HG03520 (cell line): ENCODE measurements around the gene CTLA4.

Source experiments
- ATAC-seq: cut with Tn5 transposase; IDR thresholded peaks from one replicate; pipeline ENCODE4 v1.9.1; 2021; ENCODE audit warnings: mild to moderate bottlenecking, moderate library complexity; ENCODE audit not compliant: unreplicated experiment

Gene CTLA4

DNA sequence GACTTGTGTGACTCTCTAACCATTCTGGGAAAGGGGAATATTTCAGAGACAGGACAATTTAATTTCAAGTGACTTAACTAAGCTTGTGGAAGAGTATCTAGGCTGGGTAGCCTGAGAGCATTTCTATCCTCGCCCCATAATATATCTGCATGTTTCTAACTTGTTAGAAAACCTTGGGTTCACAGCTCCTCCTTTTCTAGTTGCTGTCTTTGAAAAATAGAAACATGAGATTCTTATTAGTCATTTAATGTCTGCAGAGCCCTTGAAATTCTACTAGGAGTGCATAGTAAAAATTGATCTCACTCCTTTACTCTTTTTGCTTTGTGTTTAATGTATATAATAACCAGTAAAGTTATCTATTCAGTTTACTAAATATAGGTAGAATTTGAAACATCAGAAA lies 22.4 kb downstream of the CTLA4 start:
- ATAC-seq, result no peak

DNA sequence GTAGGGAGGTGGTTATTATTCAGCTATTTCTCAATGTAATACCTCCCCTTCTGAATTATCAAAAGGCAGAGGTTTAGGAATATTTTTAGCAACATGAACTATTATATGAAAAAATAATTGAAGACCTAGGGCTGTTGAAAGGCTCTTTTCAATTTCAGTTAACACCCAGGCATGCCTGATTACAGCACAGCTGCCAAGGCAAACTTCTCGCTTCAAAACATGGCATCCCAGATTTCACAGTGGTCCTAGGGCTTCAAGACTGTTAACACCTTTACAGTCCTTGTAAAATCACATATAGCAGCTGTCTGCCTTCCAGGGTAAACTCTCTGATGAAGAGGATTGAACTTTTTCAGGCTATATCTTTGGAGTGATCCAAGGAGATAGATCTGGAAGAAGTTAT lies 23.2 kb downstream of the CTLA4 start:
- ATAC-seq, result no peak

DNA sequence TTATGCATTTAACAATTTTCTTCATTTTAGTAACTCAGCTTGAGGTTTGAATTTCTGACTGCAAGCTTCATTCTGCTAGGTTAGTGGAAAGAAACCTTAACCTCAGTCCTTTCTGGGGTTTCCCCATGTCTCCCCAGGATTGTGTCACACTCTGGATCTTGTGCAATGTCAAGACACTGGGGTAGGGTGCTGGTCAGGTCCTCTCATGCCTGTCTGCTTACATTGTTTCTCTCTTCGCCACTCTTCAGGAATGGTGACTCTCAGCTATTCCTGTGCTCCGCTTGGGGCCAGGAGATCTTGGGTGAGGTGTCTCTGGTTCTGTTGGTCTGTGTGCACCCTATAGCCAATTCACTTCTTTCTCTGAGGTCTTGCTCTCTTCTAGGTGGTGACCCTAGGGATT lies 23.9 kb downstream of the CTLA4 start:
- ATAC-seq, result no peak

DNA sequence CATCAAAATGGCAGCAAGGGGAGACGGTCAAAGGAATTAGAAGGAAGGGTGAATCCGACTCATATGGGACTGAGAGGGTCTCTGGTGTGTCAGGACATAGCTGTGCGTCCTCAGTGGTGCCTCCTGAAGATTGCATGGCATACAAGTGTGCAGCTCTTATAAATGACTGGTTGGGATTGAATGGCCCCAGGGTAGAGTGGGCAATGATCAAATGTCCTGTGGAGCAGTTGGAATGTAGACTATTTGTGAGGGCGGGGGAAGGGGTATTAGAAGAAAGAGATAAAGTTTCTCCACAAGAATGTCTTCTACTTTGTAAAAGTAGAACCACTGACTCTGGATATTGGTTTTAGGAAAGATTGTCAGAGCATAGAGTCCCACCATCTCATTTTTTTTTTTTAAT lies 24.6 kb downstream of the CTLA4 start:
- ATAC-seq, result no peak

DNA sequence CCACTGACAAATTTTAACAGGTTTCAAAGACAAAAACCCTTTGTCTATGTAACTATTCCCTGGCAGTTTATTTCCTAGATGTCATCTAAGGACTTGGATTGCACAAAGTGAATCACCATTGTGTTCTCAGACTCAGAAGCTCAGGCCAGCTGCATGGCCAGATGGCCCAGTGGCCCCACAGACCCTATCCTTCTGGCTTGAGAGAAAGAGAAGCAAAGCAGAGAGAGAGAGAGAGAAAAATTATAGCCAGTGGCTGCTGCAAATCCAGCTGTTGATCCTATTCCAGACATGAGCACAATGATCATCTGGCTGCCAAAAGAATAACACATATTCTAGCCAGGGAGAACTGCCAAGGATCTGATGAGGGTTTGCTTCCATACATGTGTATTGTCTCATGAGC lies 25.8 kb downstream of the CTLA4 start:
- ATAC-seq, result no peak

DNA sequence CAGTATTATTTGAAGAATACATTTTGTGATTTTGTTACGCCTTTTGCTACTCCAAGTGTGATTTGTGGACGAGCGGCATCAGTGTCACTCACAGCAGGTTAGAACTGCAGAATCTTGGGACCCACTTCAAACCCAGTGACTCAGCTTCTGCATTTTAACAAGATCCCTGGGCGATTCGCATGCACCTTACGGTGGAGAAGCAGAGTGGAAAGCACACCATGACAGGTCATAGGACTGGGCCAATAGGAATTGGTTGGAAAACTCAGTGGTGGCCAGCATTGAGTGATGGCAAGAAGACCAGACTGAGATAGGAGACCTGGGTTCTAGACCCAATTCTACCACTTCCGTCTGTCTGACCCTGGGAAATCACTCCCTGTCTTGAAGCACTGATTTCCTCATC lies 26.3 kb downstream of the CTLA4 start:
- no peak for ATAC-seq

DNA sequence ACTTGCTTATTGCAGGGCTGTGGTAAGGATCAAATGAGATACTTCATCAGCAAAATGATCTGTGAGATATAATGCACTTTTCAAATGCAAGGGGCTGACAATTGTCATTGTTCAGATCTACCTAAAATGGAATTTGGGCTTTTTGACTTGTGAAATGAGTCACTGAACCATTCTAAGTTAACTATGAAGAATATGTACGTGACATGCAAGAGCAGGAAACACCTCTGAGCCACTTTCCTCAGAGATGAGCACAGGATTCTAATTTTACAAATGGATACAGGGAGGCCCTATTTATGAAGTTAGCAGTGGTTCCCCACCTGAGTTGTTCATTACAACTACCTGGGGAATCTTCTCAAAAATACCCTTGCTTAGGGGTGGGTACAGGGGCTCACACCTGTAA lies 26.7 kb downstream of the CTLA4 start:
- no peak for ATAC-seq

DNA sequence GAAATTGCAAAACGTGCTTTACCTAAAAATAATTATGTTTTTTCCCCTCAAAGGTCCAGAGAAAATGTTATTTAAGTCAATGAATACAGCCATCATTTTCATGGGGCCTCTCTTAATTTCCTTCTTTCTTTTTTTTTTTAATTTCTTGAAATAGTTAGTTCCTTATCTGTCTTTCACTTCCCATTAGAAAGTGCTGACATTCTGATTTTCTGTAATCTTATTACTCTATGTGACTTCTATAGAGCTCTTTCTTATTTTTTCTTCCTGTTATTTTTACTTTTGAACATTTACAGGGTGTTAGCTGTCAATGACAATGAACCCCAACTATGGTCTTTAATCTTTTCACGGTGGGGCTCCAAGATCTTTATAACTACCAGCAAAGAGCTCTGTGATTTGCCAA lies 30.0 kb downstream of the CTLA4 start:
- ATAC-seq, result no peak

DNA sequence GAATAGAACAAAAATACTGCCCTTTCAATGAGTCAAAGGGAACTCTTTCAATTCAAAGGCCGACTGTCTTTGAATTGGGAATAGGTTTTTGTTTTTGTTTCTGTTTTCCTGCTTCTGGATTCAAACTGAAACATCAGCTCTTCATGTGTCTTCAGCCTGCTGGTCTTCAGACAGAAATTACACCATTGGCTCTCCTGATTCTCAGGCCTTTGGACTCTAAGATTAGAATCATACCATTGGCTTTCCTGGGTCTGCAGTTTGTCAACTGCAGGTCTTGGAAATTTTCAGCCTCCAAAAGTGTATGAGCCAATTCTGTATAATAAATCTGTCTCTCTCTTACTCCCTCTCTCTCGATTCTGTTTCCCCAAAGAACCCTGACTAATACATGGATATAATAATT lies 31.1 kb downstream of the CTLA4 start:
- no peak for ATAC-seq

DNA sequence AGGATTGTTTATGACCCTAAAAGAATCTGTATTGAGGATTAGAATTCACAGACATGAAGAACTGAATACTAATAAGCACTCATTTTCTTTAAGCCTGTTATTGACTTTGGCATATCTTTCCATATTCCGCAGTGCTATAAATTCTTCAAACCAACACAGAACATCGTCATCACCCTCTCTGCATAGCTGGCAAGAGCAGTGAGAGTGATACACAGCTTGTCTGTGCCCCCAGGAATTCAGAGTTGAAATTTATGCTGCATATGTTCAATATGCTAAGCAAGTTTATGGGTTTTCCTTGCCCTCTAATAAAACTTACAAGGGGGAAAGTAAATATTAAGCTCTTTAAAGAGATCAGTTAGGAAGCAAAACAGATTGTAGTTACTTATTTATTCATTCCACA lies 32.7 kb downstream of the CTLA4 start:
- no peak for ATAC-seq

DNA sequence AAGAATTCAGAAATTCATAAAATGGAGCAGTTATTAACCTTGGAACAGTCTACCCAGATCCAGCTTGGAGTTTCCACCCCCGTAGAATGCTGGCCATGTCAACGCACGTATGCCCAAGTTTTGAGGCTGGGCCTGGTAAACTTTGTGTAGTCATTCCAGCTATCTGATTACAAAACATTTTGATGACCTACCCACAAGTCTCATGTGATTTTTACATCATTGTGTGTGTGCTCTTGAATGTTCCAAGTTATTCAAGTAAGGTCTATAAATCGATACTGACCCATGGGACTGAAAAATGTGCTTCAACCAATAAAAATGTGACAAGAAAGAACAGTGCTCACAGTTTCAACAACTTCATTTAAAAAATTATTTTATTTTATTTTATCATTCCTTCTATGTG lies 36.5 kb downstream of the CTLA4 start:
- no peak for ATAC-seq

DNA sequence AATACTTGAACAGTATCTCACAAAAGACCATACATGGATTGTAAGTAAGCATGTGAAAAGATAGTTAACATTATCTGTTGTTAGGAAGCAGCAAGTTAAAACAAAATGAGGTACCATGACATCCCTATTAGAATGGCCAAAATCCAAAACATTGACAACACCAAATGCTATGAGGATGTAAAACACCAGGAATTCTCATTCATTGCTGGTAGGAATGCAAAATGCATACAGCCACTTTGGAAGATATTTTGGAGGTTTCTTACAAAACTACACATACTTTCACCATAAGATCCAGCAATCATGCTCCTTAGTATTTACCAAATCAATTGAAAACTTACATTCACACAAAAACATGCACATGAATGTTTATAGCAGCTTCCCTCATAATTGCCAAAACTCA lies 38.1 kb downstream of the CTLA4 start:
- ATAC-seq, result no peak

DNA sequence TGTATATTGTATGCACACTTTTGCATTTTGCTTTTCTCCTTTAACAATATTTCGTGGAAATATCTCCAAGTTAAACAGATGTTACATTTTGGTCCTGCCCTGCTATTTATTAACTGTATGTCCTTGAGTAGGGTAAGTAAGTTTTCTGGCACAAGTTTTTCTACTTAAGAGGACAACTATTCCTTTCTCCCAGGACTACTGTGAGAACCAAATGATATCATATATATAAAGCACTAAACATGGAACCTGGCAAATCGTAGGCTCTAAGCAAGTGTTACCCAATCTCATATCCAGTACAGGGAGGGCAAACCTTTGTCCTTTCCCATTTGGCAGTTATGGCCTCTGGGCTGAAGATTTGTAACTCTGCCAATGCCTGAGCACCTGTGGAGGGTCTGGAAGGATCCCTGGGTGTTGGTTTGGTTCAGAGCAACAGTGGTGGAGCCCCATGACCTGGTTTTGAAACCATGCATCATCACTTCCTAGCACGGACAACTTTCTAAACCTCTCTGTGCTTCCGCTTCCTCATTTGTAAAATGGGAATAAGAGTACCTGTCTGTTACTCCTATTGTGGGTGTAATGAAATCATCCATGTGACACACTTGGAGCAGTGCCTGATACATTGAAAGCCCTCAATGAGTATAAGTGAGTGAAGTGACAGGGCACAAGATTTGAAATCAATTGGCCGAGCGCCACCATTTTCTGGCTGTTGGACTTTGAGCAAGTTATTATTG lies 40.7 kb downstream of the CTLA4 start:
- ATAC-seq, result no peak

DNA sequence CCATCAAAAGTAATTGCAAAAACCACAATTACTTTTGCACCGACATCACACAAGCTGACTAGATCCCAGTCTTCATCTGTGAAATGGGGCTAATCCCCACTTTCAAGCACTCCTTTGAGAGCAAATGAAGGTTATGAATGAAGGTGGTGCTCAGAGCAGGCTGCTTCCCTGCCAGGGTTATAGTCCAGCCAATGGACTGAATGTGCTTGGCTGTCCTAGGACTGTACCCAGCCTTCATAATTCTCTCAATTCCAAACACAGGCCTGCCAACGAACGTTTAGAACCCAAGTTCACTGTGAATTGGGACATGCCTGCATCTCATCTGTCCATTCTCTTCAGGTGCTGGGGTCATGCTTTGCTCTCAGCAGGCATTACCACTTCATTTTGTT lies 41.2 kb downstream of the CTLA4 start:
- ATAC-seq, result no peak

DNA sequence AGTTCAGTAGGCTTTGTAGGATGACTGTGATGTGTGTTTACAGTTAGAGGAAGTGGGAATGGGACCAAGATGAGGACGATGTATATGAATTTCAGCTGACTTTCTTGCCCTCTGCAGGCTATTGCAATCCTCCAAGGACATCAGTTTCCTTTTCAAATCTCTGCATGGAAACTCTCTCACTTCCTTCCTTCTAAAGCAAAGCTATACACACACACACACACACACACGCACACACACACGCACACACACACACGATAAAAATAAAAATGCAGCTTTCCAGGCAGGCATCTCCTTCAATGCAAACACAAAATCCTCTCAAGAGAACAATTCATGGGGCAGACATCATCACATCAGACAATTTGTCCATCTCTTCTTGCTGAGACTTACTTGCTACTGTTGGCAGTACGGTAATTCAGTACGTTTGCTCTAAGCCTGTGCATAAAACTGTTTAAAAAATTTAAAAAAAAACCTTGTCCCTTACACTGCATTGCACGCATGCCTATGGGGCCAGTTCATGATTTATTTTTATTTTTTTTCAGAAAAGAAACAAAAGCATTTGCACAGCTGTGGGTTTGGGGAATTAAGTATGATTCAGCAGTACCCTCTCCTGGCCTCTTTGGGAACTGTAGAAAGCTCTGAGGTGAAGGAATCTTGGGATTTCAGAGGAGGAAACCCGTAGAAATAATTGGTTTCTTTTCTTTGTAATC lies 41.8 kb downstream of the CTLA4 start:
- ATAC-seq, result no peak

DNA sequence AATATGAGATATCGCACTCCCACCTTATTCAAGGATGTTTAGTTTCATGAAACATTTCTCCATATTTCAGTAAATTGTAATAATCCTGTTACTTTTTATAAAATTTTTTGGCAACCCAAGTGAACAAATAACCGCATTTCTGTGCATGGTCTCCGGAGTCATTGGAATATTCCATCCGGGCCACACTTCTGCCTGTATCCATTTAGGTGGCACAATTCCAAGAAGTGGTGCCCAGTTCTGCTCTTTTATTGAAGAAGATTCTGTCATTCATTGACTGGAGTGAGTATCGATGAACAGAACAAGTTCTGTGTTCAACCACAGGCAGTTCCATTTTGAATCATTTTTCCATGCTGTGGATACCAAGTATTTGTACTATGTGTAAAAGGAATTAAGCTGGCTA lies 42.4 kb downstream of the CTLA4 start:
- ATAC-seq, result no peak

DNA sequence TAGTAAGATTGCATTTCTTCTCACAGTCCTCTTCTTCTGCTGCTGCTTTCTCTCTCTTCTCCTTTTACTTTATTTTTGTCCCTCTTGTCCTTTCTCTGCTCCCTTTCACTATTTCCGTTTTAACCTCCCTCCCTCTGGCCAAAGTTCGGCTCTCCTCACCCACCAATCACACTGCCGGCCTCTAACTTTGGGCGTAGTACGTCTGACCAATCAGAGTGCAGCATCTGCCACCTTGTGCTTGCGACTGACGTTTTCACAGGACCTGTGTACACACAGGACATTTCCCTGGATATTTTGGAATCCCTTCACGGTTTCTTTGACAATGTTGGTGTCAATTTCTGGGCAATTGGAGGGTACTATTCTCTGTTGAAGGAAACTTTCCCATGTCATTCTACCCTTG lies 46.4 kb downstream of the CTLA4 start:
- no peak for ATAC-seq

DNA sequence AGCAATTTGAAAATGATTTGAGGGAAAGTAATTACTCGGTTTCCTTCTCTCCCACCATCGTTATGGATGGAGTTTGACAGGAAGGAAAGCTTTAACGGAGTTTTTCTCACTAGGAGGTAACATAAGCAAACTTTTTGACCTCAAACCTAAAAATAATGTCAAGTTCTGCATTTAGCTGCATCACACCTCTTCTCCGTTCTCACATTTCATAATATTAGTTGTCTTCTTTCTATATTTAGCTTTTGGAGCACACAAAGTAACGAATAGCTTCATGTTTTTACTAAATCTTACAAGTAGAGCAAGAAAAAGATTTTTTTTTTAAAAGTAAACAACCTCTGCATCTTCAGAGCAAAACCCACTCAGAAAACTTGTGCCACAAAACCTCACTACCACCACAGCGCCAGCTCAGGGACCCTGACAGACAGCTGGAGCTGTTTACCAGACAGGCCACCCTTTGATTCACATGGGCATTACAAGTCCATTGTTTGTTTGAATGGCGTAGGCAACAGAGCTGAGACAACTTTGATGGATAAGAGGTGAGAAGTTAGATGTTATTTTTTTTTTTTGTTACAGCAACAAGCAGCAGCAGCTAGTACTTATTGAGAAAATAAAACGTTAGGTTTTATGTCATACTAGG lies 47.1 kb downstream of the CTLA4 start:
- ATAC-seq, result no peak

DNA sequence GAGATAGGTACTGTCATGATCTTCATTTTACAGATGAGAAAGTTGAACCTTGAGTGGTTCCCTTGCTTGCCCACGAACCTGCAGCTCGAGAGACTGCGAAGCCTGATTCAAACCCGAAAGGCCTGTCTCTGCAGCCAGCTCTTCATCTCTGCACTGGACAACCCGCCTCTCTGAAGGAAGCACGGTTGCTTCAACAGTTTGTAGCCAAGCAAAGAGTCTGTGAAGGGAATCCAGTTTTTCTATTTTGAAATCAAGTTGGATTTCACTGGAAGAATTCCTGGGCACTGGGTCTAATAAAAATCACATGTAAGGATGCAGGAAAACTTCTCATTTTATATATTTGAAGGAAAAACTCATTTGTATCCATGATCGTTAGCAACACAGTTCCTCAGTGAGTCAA lies 47.7 kb downstream of the CTLA4 start:
- no peak for ATAC-seq

DNA sequence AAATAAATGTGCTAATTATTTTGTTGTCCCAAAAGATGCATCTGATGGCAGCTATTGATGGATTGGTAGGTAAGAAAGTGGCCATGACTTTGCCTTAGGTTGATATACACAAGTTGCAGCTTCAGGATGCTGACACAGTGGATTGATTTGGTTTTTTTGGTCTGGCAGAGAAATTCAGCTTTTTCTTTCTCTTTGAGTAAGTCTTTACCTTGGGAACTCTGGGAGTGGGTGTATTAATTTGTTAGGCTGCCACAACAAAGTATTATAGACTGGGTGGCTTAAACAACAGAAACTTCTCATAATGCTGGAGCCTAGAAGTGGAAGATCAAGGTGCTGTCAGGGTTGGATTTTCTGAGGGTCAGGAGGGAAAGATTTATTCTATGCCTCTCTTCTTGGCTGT lies 49.2 kb downstream of the CTLA4 start:
- no peak for ATAC-seq

DNA sequence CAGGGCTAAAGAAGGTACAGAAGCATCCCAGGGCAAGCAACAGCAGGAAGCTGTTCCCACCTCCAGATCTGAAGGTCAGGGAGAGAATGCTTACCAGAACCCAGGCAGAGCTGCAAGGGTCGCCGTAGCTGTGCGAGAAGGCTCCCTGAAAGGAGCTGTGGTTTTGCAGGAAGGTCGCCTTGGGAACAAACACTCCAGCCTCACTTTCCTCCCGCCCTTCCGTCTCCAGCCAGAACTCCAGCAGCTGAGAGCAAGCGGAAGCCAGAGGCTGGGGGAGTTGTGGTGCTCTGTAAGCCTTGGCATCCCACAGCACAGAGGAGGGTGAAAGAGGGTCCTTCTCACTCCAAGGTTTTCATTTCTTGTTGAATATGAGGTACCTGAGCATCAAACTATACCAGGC lies 50.7 kb downstream of the CTLA4 start:
- ATAC-seq, result no peak

DNA sequence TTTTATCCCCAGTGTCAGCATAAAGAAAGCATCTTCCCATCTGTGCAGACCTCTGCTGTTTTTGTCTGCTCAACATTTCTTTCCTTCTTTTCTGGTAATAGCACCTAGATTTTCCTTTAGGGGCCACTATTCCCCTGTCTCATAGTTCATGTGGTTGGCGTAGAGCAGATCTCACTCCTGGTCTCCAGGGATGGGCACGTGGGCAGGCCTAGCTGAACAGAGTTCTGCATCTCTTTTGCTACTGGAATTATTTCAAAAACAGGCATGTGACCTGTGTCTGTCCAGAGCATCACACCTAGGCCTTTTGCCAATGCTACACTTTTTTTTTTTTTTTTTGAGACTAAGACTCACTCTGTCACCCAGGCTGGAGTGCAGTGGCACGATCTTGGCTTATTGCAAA lies 51.3 kb downstream of the CTLA4 start:
- ATAC-seq, result no peak
